Motor neuron (in vitro differentiated cells): ENCODE data around the gene RAP1GAP2. TPM values are rescaled to one million over a fixed set of nuclear protein-coding genes. Genes with fewer than 3 reads are reported as not detected.
"Not testable (repeated sequence)": the region's sequence is repeated elsewhere in the genome, so short reads cannot be mapped to it uniquely, and the experiment has no call there.

Experiments
- ATAC-seq, 8 experiments: fragments of 200-7000 bp; cut with Tn5 transposase; replicated peaks in 6 of 8; 2 replicates each; pipeline ENCODE4 v1.8.0; 2021; ENCODE audit warnings: mild to moderate bottlenecking in 8 of 8, moderate library complexity in 8 of 8
- H3K27ac ChIP-seq, 2 donors: fragments of 250-450 bp; sonication (Bioruptor Pico); 2 replicates each; pipeline ENCODE4 v1.9.0; 2021; ENCODE audit warnings: antibody characterized with exemption in 2 of 2, mild to moderate bottlenecking in 2 of 2, moderate library complexity in 1 of 2
- H3K4me1 ChIP-seq, 2 donors: fragments of 250-450 bp; sonication (Bioruptor Pico); replicated peaks in 1 of 2; 2 replicates each; pipeline ENCODE4 v1.6.1; 2021; ENCODE audit warnings: antibody characterized with exemption in 2 of 2, mild to moderate bottlenecking in 2 of 2, moderate library complexity in 1 of 2
- H3K4me3 ChIP-seq, 5 donors: fragments of 250-450 bp; sonication (Bioruptor Pico); 2 replicates each; pipeline ENCODE4 v1.9.0; 2021; ENCODE audit warnings: antibody characterized with exemption in 5 of 5, mild to moderate bottlenecking in 5 of 5, moderate library complexity in 4 of 5
- WGBS, 10 experiments: fragments of 450-650 bp; shearing (Covaris generic); methylation state at CpG; one replicate each; pipeline ENCODE4 v1.0.0; 2022; 5-methylcytosine and 5-hydroxymethylcytosine counted together
- in situ Hi-C, 9 experiments: fragments of 400-800 bp; cut with MboI; loops; one replicate each; pipeline ENCODE4 v1.15.0; 2021; ENCODE audit warnings: low sequenced_read_pairs in 9 of 9, low pct_unique_long_range_greater_than_20kb in 2 of 9; ENCODE audit not compliant: unreplicated experiment in 9 of 9
- total RNA-seq, 8 experiments: library from RNA; unstranded; fragments of 300-600 nt; gene quantifications; 2 replicates each; pipeline versions ENCODE4 v1.2.3 to v1.2.4, GENCODE V29; 2022

RAP1GAP2 gene
- total RNA-seq, 8 experiments from 2014 or later = 0.76 to 16.7 (median 4.3) TPM

GRCh38 chr17:2805961-2806360 is 9.7 kb downstream of the RAP1GAP2 start:
- H3K4me3 ChIP-seq = no peak overlapping the region
- peak overlapping the region in 1 of 2 donors; percentile 33 for H3K27ac ChIP-seq
- ATAC-seq = peak in 2 of 8 experiments; percentile 25 to 51
- H3K4me1 ChIP-seq = peaks cover 0 to 5% of the 10 kb centered on the region in 2 donors
- in situ Hi-C loops = no loop called here
- 40 to 100% (median 81%) methylated on average over 1 to 3 of the region's 3 CpGs; no CpG with 5 or more reads in 4 of the 10 experiments for WGBS, 10 experiments

GRCh38 chr17:2808367-2809335 is 12.4 kb downstream of the RAP1GAP2 start:
- Histone ChIP-seq H3K4me3 (no peak overlapping the region), H3K27ac (no peak overlapping the region), H3K4me1 (peaks cover 8 to 17% of the 10 kb centered on the region in 2 donors)
- 63 to 97% (median 89%) methylated on average over 1 to 10 of the region's 30 CpGs; no CpG with 5 or more reads in 5 of the 10 experiments for WGBS, 10 experiments
- in situ Hi-C loops = no loop called here
- ATAC-seq = no peak

DNA sequence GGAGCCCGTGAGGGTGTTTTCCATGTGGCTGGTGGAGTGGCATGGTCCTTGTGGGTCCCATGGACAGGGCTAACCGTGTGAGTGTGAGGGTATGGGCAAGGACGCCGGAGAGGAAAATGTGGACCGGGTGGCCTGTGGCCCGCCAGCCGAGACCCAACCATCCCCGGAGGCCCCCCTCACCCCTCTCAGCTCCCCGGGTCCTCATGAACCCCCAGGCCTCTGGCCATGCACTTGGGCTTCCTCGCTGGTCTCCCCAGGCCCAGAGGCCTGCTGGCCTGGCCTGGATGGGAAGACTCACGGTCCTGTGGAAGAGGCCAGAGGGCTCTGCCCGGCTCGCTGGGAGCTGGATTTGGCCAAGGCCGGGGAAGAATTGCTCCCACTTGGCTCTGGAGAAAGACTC is 13.1 kb downstream of the RAP1GAP2 start:
- Histone ChIP-seq H3K4me3 (no peak overlapping the region), H3K27ac (no peak overlapping the region), H3K4me1 (peaks cover 8 to 17% of the 10 kb centered on the region in 2 donors)
- 84 to 95% methylated on average over 4 to 5 of the region's 14 CpGs; no CpG with 5 or more reads in 8 of the 10 experiments for WGBS, 10 experiments
- ATAC-seq = no peak
- in situ Hi-C loops = no loop called here

DNA sequence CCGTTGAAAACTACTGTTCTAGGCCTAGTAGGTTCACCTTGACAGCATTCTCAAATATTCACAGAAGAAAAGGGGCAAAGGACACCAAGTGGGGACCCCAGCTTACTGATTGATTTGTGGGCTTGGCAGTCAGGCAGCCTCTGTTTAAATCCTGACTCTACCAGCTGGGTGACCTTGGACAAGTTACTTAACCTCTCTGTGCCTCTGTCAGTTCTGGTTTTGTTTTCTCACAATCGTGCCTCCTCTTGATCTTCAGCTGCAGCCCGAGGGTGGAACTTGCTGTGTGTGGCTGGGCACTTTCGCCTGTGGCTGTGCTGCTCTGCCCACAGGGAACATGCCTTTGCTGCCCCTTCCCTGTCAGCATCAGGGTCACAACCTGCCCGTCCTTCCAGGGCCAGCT is 17.8 kb downstream of the RAP1GAP2 start:
- no peak for ATAC-seq
- Histone ChIP-seq H3K27ac (no peak overlapping the region), H3K4me1 (peaks cover 16 to 22% of the 10 kb centered on the region in 2 donors), H3K4me3 (no peak overlapping the region)
- in situ Hi-C loops = no loop called here
- 39 to 100% (median 71%) methylated on average over 1 to 5 of the region's 5 CpGs; no CpG with 5 or more reads in 3 of the 10 experiments for WGBS, 10 experiments

GRCh38 chr17:2814481-2815341 is 18.5 kb downstream of the RAP1GAP2 start:
- Histone ChIP-seq H3K4me3 (no peak overlapping the region), H3K27ac (no peak overlapping the region), H3K4me1 (peaks cover 16 to 22% of the 10 kb centered on the region in 2 donors)
- no peak for ATAC-seq
- in situ Hi-C loops = no loop called here
- 0 to 84% (median 70%) methylated on average over 1 to 5 of the region's 27 CpGs; no CpG with 5 or more reads in 2 of the 10 experiments for WGBS, 10 experiments

GRCh38 chr17:2815781-2816185 is 19.5 kb downstream of the RAP1GAP2 start:
- 12 to 100% (median 41%) methylated on average over 2 to 6 of the region's 17 CpGs; no CpG with 5 or more reads in 6 of the 10 experiments for WGBS, 10 experiments
- in situ Hi-C loops = no loop called here
- no peak overlapping the region for H3K4me3 ChIP-seq
- peak overlapping the region in 1 of 2 donors; percentile 7 for H3K27ac ChIP-seq
- H3K4me1 ChIP-seq = peaks cover 16 to 22% of the 10 kb centered on the region in 2 donors
- ATAC-seq = peak in 5 of 8 experiments; percentile 28 to 56 (median 32)

DNA sequence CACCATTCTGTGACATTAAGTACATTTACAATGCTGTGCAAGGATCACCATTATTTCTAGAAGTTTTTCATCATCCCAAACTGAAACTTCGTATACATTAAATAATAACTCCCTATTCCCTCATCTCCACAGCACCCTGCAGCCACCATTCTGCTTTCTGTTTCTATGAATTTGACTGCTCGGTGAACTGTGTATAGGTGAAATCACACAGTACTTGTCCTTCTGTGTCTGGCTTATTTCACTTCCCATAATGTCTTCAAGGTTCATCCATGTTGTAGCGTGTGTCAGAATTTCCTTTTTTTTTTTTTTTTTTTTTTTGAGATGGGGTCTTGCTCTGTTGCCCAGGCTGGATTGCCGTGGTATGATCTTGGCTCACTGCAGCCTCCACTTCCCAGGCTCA is 20.4 kb downstream of the RAP1GAP2 start:
- H3K4me1 ChIP-seq = peaks cover 16 to 18% of the 10 kb centered on the region in 2 donors
- WGBS, 10 experiments = 57 to 100% (median 90%) methylated on average over 1 to 4 of the region's 4 CpGs; no CpG with 5 or more reads in 4 of the 10 experiments
- no peak for ATAC-seq
- in situ Hi-C loops = no loop called here
- no peak overlapping the region for H3K27ac ChIP-seq
- no peak overlapping the region for H3K4me3 ChIP-seq

- H3K4me3 ChIP-seq, in situ Hi-C loops, H3K4me1 ChIP-seq, ATAC-seq, H3K27ac ChIP-seq: not testable (repeated sequence)
- 84 to 100% methylated on average over 1 to 5 of the region's 5 CpGs; no CpG with 5 or more reads in 8 of the 10 experiments for WGBS, 10 experiments
Measured at GRCh38 chr17:2819294-2819693, 23.1 kb downstream of the RAP1GAP2 start.

DNA sequence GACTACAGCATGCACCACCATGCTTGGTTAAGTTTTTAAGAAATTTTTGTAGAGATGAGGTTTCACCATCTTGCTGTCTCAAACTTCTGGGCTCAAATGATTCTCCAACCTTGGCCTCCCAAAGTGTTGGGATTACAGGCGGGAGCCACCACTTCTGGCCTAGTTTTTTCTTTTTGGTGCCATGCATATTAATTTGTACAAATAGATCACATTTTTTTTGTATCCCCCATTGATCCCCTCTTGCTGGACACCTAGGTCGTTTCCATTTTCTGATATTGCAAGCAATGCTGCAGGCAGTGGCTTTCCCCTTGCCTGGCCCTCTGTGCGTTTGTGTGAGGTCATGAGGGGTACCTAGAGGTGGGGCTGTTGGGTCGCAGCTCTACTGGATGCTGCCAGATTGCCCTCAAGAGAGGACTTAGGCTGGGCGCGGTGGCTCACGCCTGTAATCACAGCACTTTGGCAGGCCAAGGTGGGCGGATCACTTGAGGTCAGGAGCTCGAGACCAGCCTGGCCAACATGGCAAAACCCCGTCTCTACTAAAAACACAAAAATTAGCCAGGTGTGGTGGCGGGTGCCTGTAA is 23.8 kb downstream of the RAP1GAP2 start:
- H3K4me1 ChIP-seq = peaks cover 8 to 9% of the 10 kb centered on the region in 2 donors
- H3K27ac ChIP-seq = no peak overlapping the region
- 0 to 100% (median 88%) methylated on average over 1 to 3 of the region's 11 CpGs; no CpG with 5 or more reads in 2 of the 10 experiments for WGBS, 10 experiments
- ATAC-seq = no peak
- in situ Hi-C loops = loop anchor here in 1 of 9 experiments (10.0 kb wide), 1 partner anchor 195 kb away; no protein-coding TSS in a partner anchor
- H3K4me3 ChIP-seq = no peak overlapping the region

DNA sequence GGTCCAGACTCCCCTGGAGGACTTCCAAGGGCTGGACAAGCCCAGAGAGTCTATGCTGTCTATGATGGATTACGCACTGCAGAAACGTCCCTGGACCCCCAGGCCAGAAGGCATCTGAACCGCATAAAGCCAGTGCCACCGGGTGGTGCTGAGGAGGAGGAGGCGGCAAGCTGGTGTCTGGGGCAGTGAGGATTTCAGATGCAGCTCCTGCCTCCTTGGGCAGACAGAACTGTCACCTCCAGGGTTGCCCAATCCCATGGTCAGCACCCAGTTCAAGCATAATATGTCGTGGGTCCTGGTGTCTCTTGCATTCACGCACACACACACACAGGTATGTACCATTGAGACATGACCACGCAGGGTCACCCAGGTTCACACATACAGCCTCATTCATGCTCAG is 25.6 kb downstream of the RAP1GAP2 start:
- Histone ChIP-seq H3K27ac (no peak overlapping the region), H3K4me3 (no peak overlapping the region), H3K4me1 (no peaks in the 10 kb centered on the region)
- WGBS, 10 experiments = 56 to 100% (median 80%) methylated on average over 1 to 6 of the region's 8 CpGs; no CpG with 5 or more reads in 3 of the 10 experiments
- in situ Hi-C loops = loop anchor here in 1 of 9 experiments (10.0 kb wide), 1 partner anchor 193 kb away; no protein-coding TSS in a partner anchor
- no peak for ATAC-seq

DNA sequence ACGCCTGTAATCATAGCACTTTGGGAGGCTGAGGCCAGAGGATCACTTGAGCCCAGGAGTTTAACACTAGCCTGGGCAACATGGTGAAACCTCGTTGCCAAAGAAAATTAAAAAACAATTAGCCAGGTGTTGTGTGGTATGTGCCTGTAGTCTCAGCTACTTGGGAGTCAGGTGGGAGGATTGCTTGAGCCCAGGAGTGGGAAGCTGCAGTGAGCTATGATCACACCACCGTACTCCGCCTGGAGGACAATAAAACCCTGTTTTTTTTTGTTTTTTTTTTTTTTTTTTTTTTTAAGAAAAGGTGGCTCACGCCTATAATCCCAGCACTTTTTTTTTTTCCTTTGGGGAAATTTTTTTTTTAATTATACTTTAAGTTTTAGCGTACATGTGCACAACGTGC is 26.1 kb downstream of the RAP1GAP2 start:
- no peak overlapping the region for H3K4me3 ChIP-seq
- H3K4me1 ChIP-seq = no peaks in the 10 kb centered on the region
- in situ Hi-C loops = loop anchor here in 1 of 9 experiments (10.0 kb wide), 1 partner anchor 192 kb away; no protein-coding TSS in a partner anchor
- no peak for ATAC-seq
- no peak overlapping the region for H3K27ac ChIP-seq
- WGBS, 10 experiments = 43 to 100% (median 74%) methylated on average over 1 to 6 of the region's 7 CpGs
